ENCODE data around the gene HIF3A. TPM values are rescaled to one million over a fixed set of nuclear protein-coding genes. Genes with fewer than 3 reads are reported as not detected.

The HIF3A gene
- total RNA-seq, 1 donor from 2014 or later = 155 TPM

- TF ChIP-seq CTCF (IDR thresholded peaks at IDR 0.05) = no peak
- peaks cover 0 to 45% of the 10 kb centered on the region in 2 donors for H3K36me3 ChIP-seq
- H3K9me3 ChIP-seq = no peaks in the 10 kb centered on the region
- peaks cover 57% of the 10 kb centered on the region for H3K4me1 ChIP-seq
- DNase-seq (ENCODE audit: extremely low spot score in 2 of 2) = no peak
- no peaks in the 10 kb centered on the region for H3K27me3 ChIP-seq
- peak overlapping the region; percentile 51 for H3K27ac ChIP-seq
- no peak overlapping the region for H3K4me3 ChIP-seq
- intact Hi-C loops (cut with DNase I) = no loop called here
Measured at GRCh38 chr19:46303322-46303690, 6.5 kb downstream of the HIF3A start.

DNA sequence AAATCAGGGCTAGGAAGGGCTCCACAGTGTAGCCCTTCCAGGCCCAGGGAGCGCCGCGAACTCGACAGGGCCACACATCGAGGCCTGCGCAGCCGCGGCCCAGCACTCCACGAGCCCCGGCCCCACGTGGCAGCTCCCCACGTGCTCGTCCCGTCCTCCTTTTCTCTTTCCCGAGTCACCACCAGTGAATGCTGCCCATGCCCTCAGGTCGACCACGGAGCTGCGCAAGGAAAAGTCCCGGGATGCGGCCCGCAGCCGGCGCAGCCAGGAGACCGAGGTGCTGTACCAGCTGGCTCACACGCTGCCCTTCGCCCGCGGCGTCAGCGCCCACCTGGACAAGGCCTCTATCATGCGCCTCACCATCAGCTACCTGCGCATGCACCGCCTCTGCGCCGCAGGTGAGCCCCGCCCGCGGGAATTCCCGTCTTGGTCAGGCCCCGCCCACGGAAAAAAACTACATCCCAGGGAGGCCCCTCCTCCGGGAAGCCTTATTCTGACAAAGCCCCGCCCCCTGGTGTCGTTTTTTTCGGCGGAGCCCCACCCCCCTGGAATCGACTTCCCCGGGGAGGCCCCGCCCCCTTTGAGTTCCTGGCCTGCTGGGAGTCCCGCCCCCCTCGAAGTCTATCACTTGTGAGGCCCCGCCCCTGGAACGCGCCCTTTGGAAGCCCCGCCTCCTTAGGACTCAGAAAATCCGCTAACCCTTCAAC lies 7.0 kb downstream of the HIF3A start:
- DNase-seq (ENCODE audit: extremely low spot score in 2 of 2) = no peak
- Histone ChIP-seq H3K9me3 (no peaks in the 10 kb centered on the region), H3K4me3 (no peak overlapping the region), H3K27me3 (no peaks in the 10 kb centered on the region), H3K27ac (peak overlapping the region; percentile 51), H3K36me3 (peaks cover 0 to 50% of the 10 kb centered on the region in 2 donors), H3K4me1 (peaks cover 52% of the 10 kb centered on the region)
- TF ChIP-seq POLR2A (IDR thresholded peaks at IDR 0.05) (no peak), POLR2AphosphoS5 (IDR thresholded peaks at IDR 0.05; ENCODE audit: insufficient read depth in 1 of 2, low read depth in 1 of 2) (peak in 1 of 2 donors; percentile 26)
- intact Hi-C loops (cut with DNase I) = no loop called here

DNA sequence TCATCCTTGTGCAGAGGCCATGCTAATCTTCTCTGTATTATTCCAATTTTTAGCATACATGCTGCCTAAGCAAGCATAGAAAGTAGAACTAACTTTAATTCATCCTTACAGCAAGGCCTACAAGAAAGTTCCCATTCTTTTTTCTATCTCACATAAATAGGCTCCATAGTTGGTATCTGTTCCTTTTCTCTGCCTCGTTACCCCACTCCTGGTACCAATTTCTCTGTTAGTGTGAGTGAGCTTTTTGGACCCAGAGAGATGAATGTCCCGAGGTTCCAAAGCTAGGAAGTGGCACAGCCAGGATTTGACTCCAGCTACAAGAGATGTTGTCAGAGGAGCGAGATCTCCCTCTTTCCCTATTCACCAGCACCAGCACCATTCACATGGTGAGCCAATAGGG lies 9.7 kb downstream of the HIF3A start:
- intact Hi-C loops (cut with DNase I) = no loop called here
- Histone ChIP-seq H3K4me3 (no peak overlapping the region), H3K27ac (no peak overlapping the region), H3K4me1 (peaks cover 26% of the 10 kb centered on the region), H3K27me3 (no peaks in the 10 kb centered on the region), H3K9me3 (no peaks in the 10 kb centered on the region), H3K36me3 (peaks cover 0 to 70% of the 10 kb centered on the region in 2 donors)
- DNase-seq (ENCODE audit: extremely low spot score in 2 of 2) = no peak
- TF ChIP-seq CTCF (IDR thresholded peaks at IDR 0.05) (no peak), POLR2A (IDR thresholded peaks at IDR 0.05) (no peak), POLR2AphosphoS5 (IDR thresholded peaks at IDR 0.05; ENCODE audit: insufficient read depth in 1 of 2, low read depth in 1 of 2) (no peak)

DNA sequence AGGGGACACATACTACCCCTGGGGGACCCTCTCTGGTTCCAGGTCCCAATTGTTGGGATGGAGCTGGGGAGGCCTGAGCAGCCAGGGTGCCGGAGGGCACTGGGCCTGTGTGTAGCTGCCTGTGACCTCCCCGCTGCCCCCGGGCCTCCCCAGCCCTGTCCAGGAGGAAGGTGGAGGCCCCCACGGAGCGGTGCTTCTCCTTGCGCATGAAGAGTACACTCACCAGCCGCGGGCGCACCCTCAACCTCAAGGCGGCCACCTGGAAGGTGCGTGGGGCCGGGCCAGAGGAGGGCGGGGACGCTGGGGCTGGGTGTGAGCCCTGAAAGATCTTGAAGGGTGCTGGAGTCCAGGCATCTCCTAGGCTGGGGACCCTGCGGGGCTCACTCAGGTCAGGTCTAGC lies 11.7 kb downstream of the HIF3A start:
- no peak overlapping the region for H3K4me3 ChIP-seq
- H3K27ac ChIP-seq = no peak overlapping the region
- H3K27me3 ChIP-seq = no peaks in the 10 kb centered on the region
- peaks cover 11% of the 10 kb centered on the region for H3K4me1 ChIP-seq
- peaks cover 0 to 72% of the 10 kb centered on the region in 2 donors for H3K36me3 ChIP-seq
- no peaks in the 10 kb centered on the region for H3K9me3 ChIP-seq
- intact Hi-C loops (cut with DNase I) = no loop called here
- DNase-seq (ENCODE audit: extremely low spot score in 2 of 2) = no peak
- no peak for TF ChIP-seq POLR2AphosphoS5 (IDR thresholded peaks at IDR 0.05; ENCODE audit: insufficient read depth in 1 of 2, low read depth in 1 of 2)
- no peak for TF ChIP-seq POLR2A (IDR thresholded peaks at IDR 0.05)
- no peak for TF ChIP-seq CTCF (IDR thresholded peaks at IDR 0.05)

DNA sequence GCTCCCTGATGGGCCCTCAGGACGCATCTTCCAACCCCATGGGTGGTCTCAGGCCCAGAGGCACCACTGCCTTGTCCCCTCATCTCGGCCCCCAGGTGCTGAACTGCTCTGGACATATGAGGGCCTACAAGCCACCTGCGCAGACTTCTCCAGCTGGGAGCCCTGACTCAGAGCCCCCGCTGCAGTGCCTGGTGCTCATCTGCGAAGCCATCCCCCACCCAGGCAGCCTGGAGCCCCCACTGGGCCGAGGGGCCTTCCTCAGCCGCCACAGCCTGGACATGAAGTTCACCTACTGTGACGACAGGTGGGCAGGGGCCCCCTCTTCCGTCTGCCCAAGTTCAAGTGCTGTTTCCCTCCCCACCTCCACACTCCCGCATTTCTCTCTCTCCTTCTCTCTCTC lies 12.2 kb downstream of the HIF3A start:
- intact Hi-C loops (cut with DNase I) = no loop called here
- Histone ChIP-seq H3K27me3 (no peaks in the 10 kb centered on the region), H3K27ac (no peak overlapping the region), H3K4me1 (peaks cover 5% of the 10 kb centered on the region), H3K9me3 (no peaks in the 10 kb centered on the region), H3K36me3 (peaks cover 0 to 66% of the 10 kb centered on the region in 2 donors), H3K4me3 (no peak overlapping the region)
- TF ChIP-seq POLR2AphosphoS5 (IDR thresholded peaks at IDR 0.05; ENCODE audit: insufficient read depth in 1 of 2, low read depth in 1 of 2) (no peak), POLR2A (IDR thresholded peaks at IDR 0.05) (no peak), CTCF (IDR thresholded peaks at IDR 0.05) (no peak)
- no peak for DNase-seq (ENCODE audit: extremely low spot score in 2 of 2)
